Esophagus muscularis mucosa (tissue), 4 donors: ENCODE results near the gene CARMIL3. TPM values are rescaled to one million over a fixed set of nuclear protein-coding genes. Genes with fewer than 3 reads are reported as not detected.
"Not testable (repeated sequence)": the region's sequence is repeated elsewhere in the genome, so short reads cannot be mapped to it uniquely, and the experiment has no call there.

Experiments
- DNase-seq: peaks from one replicate; pipeline ENCODE4 v3.0.0-alpha.2; 2017; ENCODE audit errors: extremely low spot score
- H3K27ac ChIP-seq, 4 donors: fragments of 200-600 bp; sonication (generic); replicated peaks in 1 of 4; 1 replicate in 3 of 4; 2 replicates in 1 of 4; pipeline ENCODE4 v1.5.1; 2016 to 2019; ENCODE audit warnings: mild to moderate bottlenecking in 1 of 4
- H3K27me3 ChIP-seq, 4 donors: fragments of 200-600 bp; sonication (generic); one replicate each; pipeline versions ENCODE4 v1.5.1 to v1.6.0; 2016 to 2019
- H3K36me3 ChIP-seq, 4 donors: fragments of 200-600 bp; sonication (generic); one replicate each; pipeline ENCODE4 v1.5.1; 2016 to 2019
- H3K4me1 ChIP-seq, 4 donors: fragments of 200-600 bp; sonication (generic); one replicate each; pipeline ENCODE4 v1.5.1; 2016 to 2019
- H3K4me3 ChIP-seq, 4 donors: fragments of 200-600 bp; sonication (generic); 1 replicate in 2 of 4; 2 replicates in 2 of 4; pipeline ENCODE4 v1.5.1; 2016 to 2019; ENCODE audit warnings: mild to moderate bottlenecking in 4 of 4, moderate library complexity in 1 of 4
- H3K9me3 ChIP-seq, 4 donors: fragments of 200-600 bp; sonication (generic); 1 replicate in 3 of 4; 2 replicates in 1 of 4; pipeline ENCODE4 v1.5.1; 2016 to 2019
- EP300 ChIP-seq: sonication (generic); formaldehyde crosslinking; IDR thresholded peaks from one replicate; pipeline ENCODE4 v1.6.1; 2017; ENCODE audit warnings: antibody characterized with exemption
- WGBS: methylation state at CpG from one replicate; pipeline ENCODE4 v1.1.5; 2018; 5-methylcytosine and 5-hydroxymethylcytosine counted together
- intact Hi-C: fragments of 100-400 bp; cut with DNase I; formaldehyde crosslinking; loops from one replicate; pipeline ENCODE4 v1.15.1; 2023
- total RNA-seq, 4 donors: library from RNA; depleted of rRNA; stranded (reverse); fragments of >200 nt; gene quantifications; one replicate each; pipeline versions ENCODE4 v1.1.0 to v1.2.1, GENCODE V29; 2016
- TF ChIP-seq, protein P1 (sequence below), 3 experiments: fragments of 200-600 bp in 2 of 3; fragments of 450-650 bp in 1 of 3; sonication (generic) in 2 of 3; IDR thresholded peaks; one replicate each; pipeline ENCODE4 v1.5.1; 2017 to 2019; ENCODE audit warnings: antibody characterized with exemption in 3 of 3, mild to moderate bottlenecking in 2 of 3, moderate library complexity in 1 of 3

The CARMIL3 gene
- total RNA-seq, 4 donors from 2014 or later: 0.17 to 0.29 TPM; not detected in 2

DNA sequence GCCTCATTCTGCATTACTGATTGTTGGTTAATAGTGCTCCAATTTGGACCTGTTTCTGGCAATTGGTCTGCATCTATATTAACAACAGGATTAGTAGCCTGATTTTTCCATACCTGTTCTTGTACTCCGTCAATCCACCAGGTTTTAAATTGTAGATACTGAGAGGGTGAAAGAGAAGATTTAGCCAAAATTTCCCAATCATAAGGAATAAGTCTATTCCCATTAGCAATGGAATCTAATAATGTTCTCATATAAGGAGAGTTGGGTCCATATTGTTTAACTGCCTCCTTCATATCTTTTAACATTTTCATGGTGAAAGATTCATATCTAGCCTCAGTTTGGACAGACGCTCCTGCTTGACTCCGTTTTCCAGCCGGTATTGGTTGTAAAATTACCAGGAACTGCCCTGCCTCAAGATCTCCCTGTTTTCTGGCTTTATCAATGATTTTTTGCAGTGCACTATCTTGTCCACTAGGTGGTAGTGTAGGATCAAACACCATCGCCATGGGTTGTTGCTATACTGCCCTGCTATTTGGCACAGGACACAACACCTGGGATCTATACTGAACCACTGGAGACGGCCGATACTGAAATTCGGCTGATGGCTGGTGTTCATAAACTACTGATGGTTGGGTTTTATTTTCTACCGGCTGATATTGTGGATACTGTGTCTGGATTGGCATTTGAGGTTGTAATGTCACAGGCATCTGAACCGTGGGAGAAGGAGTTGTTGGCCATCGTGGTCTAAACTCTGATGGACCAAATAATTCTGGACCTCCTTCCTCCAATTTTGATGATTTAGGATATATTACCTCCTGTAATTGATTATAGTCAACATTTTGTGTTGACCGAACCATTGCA lies 37.9 kb upstream of the CARMIL3 start:
- H3K4me3 ChIP-seq: no peak overlapping the region
- no peak overlapping the region for H3K27ac ChIP-seq
- 23% methylated on average over 12 of the region's 12 CpGs for WGBS
- H3K36me3 ChIP-seq: no peaks in the 10 kb centered on the region
- TF ChIP-seq, protein P1, sequence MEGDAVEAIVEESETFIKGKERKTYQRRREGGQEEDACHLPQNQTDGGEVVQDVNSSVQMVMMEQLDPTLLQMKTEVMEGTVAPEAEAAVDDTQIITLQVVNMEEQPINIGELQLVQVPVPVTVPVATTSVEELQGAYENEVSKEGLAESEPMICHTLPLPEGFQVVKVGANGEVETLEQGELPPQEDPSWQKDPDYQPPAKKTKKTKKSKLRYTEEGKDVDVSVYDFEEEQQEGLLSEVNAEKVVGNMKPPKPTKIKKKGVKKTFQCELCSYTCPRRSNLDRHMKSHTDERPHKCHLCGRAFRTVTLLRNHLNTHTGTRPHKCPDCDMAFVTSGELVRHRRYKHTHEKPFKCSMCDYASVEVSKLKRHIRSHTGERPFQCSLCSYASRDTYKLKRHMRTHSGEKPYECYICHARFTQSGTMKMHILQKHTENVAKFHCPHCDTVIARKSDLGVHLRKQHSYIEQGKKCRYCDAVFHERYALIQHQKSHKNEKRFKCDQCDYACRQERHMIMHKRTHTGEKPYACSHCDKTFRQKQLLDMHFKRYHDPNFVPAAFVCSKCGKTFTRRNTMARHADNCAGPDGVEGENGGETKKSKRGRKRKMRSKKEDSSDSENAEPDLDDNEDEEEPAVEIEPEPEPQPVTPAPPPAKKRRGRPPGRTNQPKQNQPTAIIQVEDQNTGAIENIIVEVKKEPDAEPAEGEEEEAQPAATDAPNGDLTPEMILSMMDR (IDR thresholded peaks at IDR 0.05): peak; percentile 86 to 94 (median 88)
- TF ChIP-seq EP300: no peak
- no peak for DNase-seq
- no peaks in the 10 kb centered on the region for H3K27me3 ChIP-seq
- H3K4me1 ChIP-seq: peaks cover 0 to 17% (median 5%) of the 10 kb centered on the region in 4 donors
- H3K9me3 ChIP-seq: no peaks in the 10 kb centered on the region
- intact Hi-C loops: loop anchor here (1.0 to 5.0 kb wide), 3 partner anchors 38 to 77 kb away; partner anchors contain the start of gene CARMIL3

DNA sequence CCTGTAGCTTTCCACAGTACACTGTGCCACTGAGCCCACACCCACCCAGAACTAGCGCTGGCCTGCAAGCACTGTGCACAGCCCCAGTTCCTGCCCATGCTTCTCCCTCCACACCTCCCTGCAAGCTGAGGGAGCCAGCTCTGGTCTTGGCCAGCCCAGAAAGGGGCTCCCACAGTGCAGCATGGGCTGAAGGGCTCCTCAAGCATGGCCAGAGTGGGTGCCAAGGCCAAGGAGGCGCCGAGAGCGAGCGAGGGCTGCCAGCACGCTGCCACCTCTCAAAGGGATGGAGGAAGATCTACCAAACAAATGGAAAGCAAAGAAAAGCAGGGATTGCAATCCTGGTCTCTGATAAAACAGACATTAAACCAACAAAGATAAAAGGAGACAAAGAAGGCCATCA lies 36.1 kb upstream of the CARMIL3 start:
- not testable (repeated sequence) for H3K27me3 ChIP-seq, H3K9me3 ChIP-seq, H3K4me3 ChIP-seq, DNase-seq, H3K27ac ChIP-seq, H3K36me3 ChIP-seq
- peaks cover 0 to 17% (median 5%) of the 10 kb centered on the region in 4 donors for H3K4me1 ChIP-seq
- 100% methylated on average over 6 of the region's 6 CpGs for WGBS
- intact Hi-C loops: loop anchor here (2.0 kb wide), 1 partner anchor 75 kb away; no protein-coding TSS in a partner anchor

DNA sequence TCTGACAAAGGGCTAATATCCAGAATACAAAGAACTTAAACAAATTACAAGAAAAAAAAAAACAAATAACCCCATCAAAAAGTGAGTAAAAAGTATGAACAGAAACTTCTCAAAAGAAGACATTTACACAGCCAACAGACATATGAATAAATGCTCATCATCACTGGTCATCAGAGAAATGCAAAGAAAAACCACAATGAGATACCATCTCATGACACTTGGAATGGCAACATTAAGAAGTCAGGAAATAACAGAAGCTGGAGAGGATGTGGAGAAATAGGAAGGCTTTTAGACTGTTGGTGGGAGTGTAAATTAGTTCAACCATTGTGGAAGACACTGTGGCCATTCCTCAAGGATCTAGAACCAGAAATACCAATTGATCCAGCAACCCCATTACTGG lies 32.8 kb upstream of the CARMIL3 start:
- H3K27ac ChIP-seq, H3K4me3 ChIP-seq, DNase-seq, H3K9me3 ChIP-seq, H3K36me3 ChIP-seq, intact Hi-C loops, H3K27me3 ChIP-seq, H3K4me1 ChIP-seq: not testable (repeated sequence)

DNA sequence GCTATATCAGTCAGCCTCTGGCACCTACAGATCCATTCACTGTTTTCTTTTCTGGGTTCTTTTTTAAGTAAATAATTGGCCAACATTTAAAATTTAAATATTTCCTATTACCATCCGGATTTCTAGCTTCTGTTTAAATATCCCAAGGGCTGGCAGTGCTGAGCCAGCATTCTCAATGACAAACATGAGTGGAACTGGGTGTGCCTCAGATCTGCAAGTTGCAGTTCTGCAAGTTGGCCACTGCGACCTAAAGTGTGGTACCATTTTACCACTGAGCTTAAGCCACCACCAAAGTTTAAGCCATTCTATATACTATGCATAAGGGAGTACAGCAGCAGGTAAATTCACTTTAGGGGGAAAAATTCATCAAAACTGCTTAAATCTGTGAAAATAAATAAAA lies 31.9 kb upstream of the CARMIL3 start:
- H3K4me1 ChIP-seq, H3K27ac ChIP-seq, H3K27me3 ChIP-seq, DNase-seq, H3K36me3 ChIP-seq, intact Hi-C loops, H3K9me3 ChIP-seq, H3K4me3 ChIP-seq: not testable (repeated sequence)
- WGBS: 48% methylated on average over 2 of the region's 2 CpGs

DNA sequence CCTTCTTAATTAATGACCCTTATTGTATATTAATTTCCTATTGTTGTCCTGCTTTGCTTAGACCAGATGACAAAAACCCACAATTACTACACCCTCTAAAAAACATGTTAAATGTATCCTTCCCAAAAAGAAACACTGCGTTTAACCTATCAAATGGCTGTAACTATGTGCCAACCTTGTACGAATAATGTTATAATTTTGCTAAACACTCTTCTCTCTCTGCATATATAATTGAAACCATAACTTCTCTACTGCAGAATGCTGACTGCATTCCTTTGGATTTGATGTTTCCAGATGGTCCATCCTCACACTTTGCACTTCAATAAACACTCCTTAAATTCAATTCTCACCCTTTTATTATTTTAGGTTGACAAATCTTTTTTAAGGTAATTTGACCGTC lies 31.3 kb upstream of the CARMIL3 start:
- H3K27ac ChIP-seq, H3K4me1 ChIP-seq, H3K9me3 ChIP-seq, intact Hi-C loops, H3K27me3 ChIP-seq, DNase-seq, H3K36me3 ChIP-seq, H3K4me3 ChIP-seq: not testable (repeated sequence)
- 96% methylated on average over 3 of the region's 3 CpGs for WGBS

DNA sequence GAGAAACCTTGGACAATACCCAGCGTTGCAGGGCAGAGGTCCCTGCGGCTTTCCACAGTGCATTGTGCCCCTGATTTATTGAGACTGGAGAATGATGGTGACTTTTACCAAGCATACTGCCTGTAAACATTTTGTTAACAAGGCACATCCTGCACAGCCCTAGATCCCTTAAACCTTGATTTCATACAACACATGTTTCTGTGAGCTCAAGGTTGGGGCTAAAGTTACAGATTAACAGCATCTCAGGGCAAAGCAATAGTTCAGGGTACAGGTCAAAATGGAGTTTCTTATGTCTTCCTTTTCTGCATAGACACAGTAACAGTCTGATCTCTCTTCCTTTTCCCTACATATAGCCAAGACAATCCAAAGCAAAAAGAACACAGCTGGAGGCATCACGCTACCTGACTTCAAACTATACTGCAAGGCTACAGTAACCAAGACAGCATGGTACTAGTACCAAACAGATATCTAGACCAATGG lies 26.8 kb upstream of the CARMIL3 start:
- H3K4me1 ChIP-seq, H3K27me3 ChIP-seq, H3K9me3 ChIP-seq, H3K27ac ChIP-seq, H3K36me3 ChIP-seq, DNase-seq, H3K4me3 ChIP-seq, intact Hi-C loops: not testable (repeated sequence)
- 93% methylated on average over 3 of the region's 3 CpGs for whole genome bisulfite sequencing

DNA sequence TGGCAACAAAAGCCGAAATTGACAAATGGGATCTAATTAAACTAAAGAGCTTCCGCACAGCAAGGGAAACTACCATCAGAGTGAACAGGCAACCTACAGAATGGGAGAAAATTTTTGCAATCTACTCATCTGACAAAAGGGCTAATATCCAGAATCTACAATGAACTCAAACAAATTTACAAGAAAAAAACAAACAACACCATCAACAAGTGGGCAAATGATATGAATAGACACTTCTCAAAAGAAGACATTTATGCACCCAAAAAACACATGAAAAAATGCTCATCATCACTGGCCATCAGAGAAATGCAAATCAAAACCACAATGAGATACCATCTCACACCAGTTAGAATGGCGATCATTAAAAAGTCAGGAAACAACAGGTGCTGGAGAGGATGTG lies 22.1 kb upstream of the CARMIL3 start:
- DNase-seq, H3K9me3 ChIP-seq, intact Hi-C loops, H3K27ac ChIP-seq, H3K36me3 ChIP-seq, H3K4me1 ChIP-seq, H3K27me3 ChIP-seq, H3K4me3 ChIP-seq: not testable (repeated sequence)
- 98% methylated on average over 2 of the region's 3 CpGs for WGBS

DNA sequence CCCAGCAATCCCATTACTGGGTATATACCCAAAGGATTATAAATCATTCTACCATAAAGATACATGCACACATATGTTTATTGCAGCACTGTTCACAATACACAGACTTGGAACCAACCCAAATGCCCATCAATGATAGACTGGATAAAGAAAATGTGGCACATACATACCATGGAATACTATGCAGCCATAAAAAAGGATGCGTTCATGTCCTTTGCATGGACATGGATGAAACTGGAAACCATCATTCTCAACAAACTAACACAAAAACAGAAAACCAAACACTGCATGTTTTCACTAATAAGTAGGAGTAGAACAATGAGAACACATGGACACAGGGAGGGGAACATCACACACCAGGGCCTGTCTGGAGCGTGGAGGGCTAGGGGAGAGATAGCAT lies 20.5 kb upstream of the CARMIL3 start:
- H3K27ac ChIP-seq, DNase-seq, intact Hi-C loops, H3K27me3 ChIP-seq, H3K4me3 ChIP-seq, H3K9me3 ChIP-seq, H3K36me3 ChIP-seq: not testable (repeated sequence)
- 91% methylated on average over 2 of the region's 2 CpGs for WGBS
- peaks cover 0 to 17% (median 5%) of the 10 kb centered on the region in 4 donors for H3K4me1 ChIP-seq
